NCI-H1436 treated with DMSO at 0.1 percent for 48 hours (cell line): ENCODE results near the gene PLAAT4.
A peak's percentile ranks its signal among the peaks of the same experiment; 100 is the strongest.
"Not testable (repeated sequence)": the region's sequence is repeated elsewhere in the genome, so short reads cannot be mapped to it uniquely, and the experiment has no call there.

Source experiments
- DNase-seq: peaks from one replicate; lab custom pipeline; 2025; lab: John Stamatoyannopoulos, UW

Gene PLAAT4

GRCh38 chr11:63543711-63544110 is 7.1 kb downstream of the PLAAT4 start:
- no peak for DNase-seq

GRCh38 chr11:63547061-63547460 is 10.5 kb downstream of the PLAAT4 start:
- DNase-seq: no peak

- DNase-seq: no peak
Observed at GRCh38 chr11:63548178-63548577, 11.6 kb downstream of the PLAAT4 start.

- no peak for DNase-seq
Observed at GRCh38 chr11:63549411-63549810, 12.8 kb downstream of the PLAAT4 start.

- DNase-seq: not testable (repeated sequence)
Observed at GRCh38 chr11:63550156-63550700, 13.6 kb downstream of the PLAAT4 start.

- DNase-seq: no peak
Observed at GRCh38 chr11:63551091-63551888, 14.7 kb downstream of the PLAAT4 start.

- no peak for DNase-seq
Observed at GRCh38 chr11:63551889-63552266, 15.3 kb downstream of the PLAAT4 start.

GRCh38 chr11:63552921-63553320 is 16.3 kb downstream of the PLAAT4 start:
- no peak for DNase-seq

GRCh38 chr11:63553759-63554158 is 17.2 kb downstream of the PLAAT4 start:
- no peak for DNase-seq

- DNase-seq: no peak
Observed at GRCh38 chr11:63554877-63555223, 18.2 kb downstream of the PLAAT4 start.

GRCh38 chr11:63556404-63557013 is 19.9 kb downstream of the PLAAT4 start:
- no peak for DNase-seq

- no peak for DNase-seq
Observed at GRCh38 chr11:63557570-63557969, 21.0 kb downstream of the PLAAT4 start.

- no peak for DNase-seq
Observed at GRCh38 chr11:63558459-63559157, 22.0 kb downstream of the PLAAT4 start.

GRCh38 chr11:63560506-63561180 is 24.0 kb downstream of the PLAAT4 start:
- DNase-seq: no peak

GRCh38 chr11:63563201-63564055 is 26.8 kb downstream of the PLAAT4 start, which contains the start of gene PLAAT2:
TSS of gene PLAAT2 (minus strand) at chr11:63563379. CDS start at chr11:63563324, 55 bp downstream.
- no peak for DNase-seq

- DNase-seq: no peak
Observed at GRCh38 chr11:63564056-63564774, 27.6 kb downstream of the PLAAT4 start.

GRCh38 chr11:63564784-63565350 is 28.3 kb downstream of the PLAAT4 start:
- no peak for DNase-seq

- DNase-seq: peak; percentile 28
Observed at GRCh38 chr11:63567044-63567840, 30.6 kb downstream of the PLAAT4 start.

- no peak for DNase-seq
Observed at GRCh38 chr11:63569570-63569969, 33.0 kb downstream of the PLAAT4 start.
